Esophagus muscularis mucosa (tissue), 4 donors: ENCODE measurements around the gene SMG6. TPM values are rescaled to one million over a fixed set of nuclear protein-coding genes. Genes with fewer than 3 reads are reported as not detected.
A peak's percentile ranks its signal among the peaks of the same experiment; 100 is the strongest.

Source experiments
- DNase-seq: peaks from one replicate; pipeline ENCODE4 v3.0.0-alpha.2; 2017; ENCODE audit errors: extremely low spot score
- H3K27ac ChIP-seq, 4 donors: fragments of 200-600 bp; sonication (generic); replicated peaks in 1 of 4; 1 replicate in 3 of 4; 2 replicates in 1 of 4; pipeline ENCODE4 v1.5.1; 2016 to 2019; ENCODE audit warnings: mild to moderate bottlenecking in 1 of 4
- H3K27me3 ChIP-seq, 4 donors: fragments of 200-600 bp; sonication (generic); one replicate each; pipeline versions ENCODE4 v1.5.1 to v1.6.0; 2016 to 2019
- H3K36me3 ChIP-seq, 4 donors: fragments of 200-600 bp; sonication (generic); one replicate each; pipeline ENCODE4 v1.5.1; 2016 to 2019
- H3K4me1 ChIP-seq, 4 donors: fragments of 200-600 bp; sonication (generic); one replicate each; pipeline ENCODE4 v1.5.1; 2016 to 2019
- H3K4me3 ChIP-seq, 4 donors: fragments of 200-600 bp; sonication (generic); 1 replicate in 2 of 4; 2 replicates in 2 of 4; pipeline ENCODE4 v1.5.1; 2016 to 2019; ENCODE audit warnings: mild to moderate bottlenecking in 4 of 4, moderate library complexity in 1 of 4
- H3K9me3 ChIP-seq, 4 donors: fragments of 200-600 bp; sonication (generic); 1 replicate in 3 of 4; 2 replicates in 1 of 4; pipeline ENCODE4 v1.5.1; 2016 to 2019
- CTCF ChIP-seq, 3 experiments: fragments of 200-600 bp in 2 of 3; fragments of 450-650 bp in 1 of 3; sonication (generic) in 2 of 3; IDR thresholded peaks; one replicate each; pipeline ENCODE4 v1.5.1; 2017 to 2019; ENCODE audit warnings: antibody characterized with exemption in 3 of 3, mild to moderate bottlenecking in 2 of 3, moderate library complexity in 1 of 3
- EP300 ChIP-seq: sonication (generic); formaldehyde crosslinking; IDR thresholded peaks from one replicate; pipeline ENCODE4 v1.6.1; 2017; ENCODE audit warnings: antibody characterized with exemption
- POLR2A ChIP-seq: fragments of 450-650 bp; IDR thresholded peaks from one replicate; pipeline ENCODE4 v1.6.1; 2017; ENCODE audit warnings: antibody characterized with exemption, moderate library complexity, mild to moderate bottlenecking, low read depth
- POLR2AphosphoS5 ChIP-seq, 2 donors: sonication (generic); formaldehyde crosslinking; IDR thresholded peaks; one replicate each; pipeline ENCODE4 v1.6.1; 2017; ENCODE audit warnings: antibody characterized with exemption in 2 of 2
- WGBS: methylation state at CpG from one replicate; pipeline ENCODE4 v1.1.5; 2018; 5-methylcytosine and 5-hydroxymethylcytosine counted together
- intact Hi-C: fragments of 100-400 bp; cut with DNase I; formaldehyde crosslinking; loops from one replicate; pipeline ENCODE4 v1.15.1; 2023
- total RNA-seq, 4 donors: library from RNA; depleted of rRNA; stranded (reverse); fragments of >200 nt; gene quantifications; one replicate each; pipeline versions ENCODE4 v1.1.0 to v1.2.1, GENCODE V29; 2016

The SMG6 gene
- total RNA-seq, 4 donors from 2014 or later = 38.2 to 67.7 (median 47.7) TPM

- Histone ChIP-seq H3K9me3 (no peaks in the 10 kb centered on the region), H3K36me3 (peaks cover 3 to 23% (median 8%) of the 10 kb centered on the region in 4 donors), H3K4me1 (peaks cover 54 to 86% (median 81%) of the 10 kb centered on the region in 4 donors), H3K4me3 (peak within 1 kb of the TSS; percentile 66 to 84 (median 72)), H3K27me3 (peaks cover 0 to 43% (median 0%) of the 10 kb centered on the region in 4 donors), H3K27ac (peak within 1 kb of the TSS; percentile 90 to 97 (median 92))
- intact Hi-C loops = loop anchor here (5.0 kb wide), 2 partner anchors 123 to 298 kb away; no protein-coding TSS in a partner anchor
- DNase-seq = peak; percentile 94
- peak; percentile 45 for TF ChIP-seq POLR2A
- peak; percentile 85 to 87 for TF ChIP-seq POLR2AphosphoS5 (IDR thresholded peaks at IDR 0.05)
- no peak for TF ChIP-seq EP300
- peak in 2 of 3 experiments; percentile 96 to 98 for TF ChIP-seq CTCF (IDR thresholded peaks at IDR 0.05)
- 8% methylated on average over 7 of the region's 72 CpGs for WGBS
Observed at GRCh38 chr17:2054512-2055291, 248.9 kb downstream of the SMG6 start, which contains the start of gene HIC1. HIC1 (plus strand) TSS chr17:2055103; CDS start chr17:2056691, 1,588 bp downstream.

GRCh38 chr17:2054262-2054511 lies 249.4 kb downstream of the SMG6 start:
- Histone ChIP-seq H3K4me1 (peaks cover 53 to 86% (median 81%) of the 10 kb centered on the region in 4 donors), H3K27ac (peak overlapping the region; percentile 90 to 97 (median 92)), H3K4me3 (peak overlapping the region; percentile 66 to 84 (median 72)), H3K27me3 (peaks cover 0 to 43% (median 0%) of the 10 kb centered on the region in 4 donors), H3K9me3 (no peaks in the 10 kb centered on the region), H3K36me3 (peaks cover 0 to 20% (median 5%) of the 10 kb centered on the region in 4 donors)
- WGBS = 3% methylated on average over 6 of the region's 16 CpGs
- DNase-seq = no peak
- intact Hi-C loops = loop anchor here (5.0 kb wide), 1 partner anchor 298 kb away; no protein-coding TSS in a partner anchor
- TF ChIP-seq POLR2AphosphoS5 (IDR thresholded peaks at IDR 0.05) (no peak), CTCF (IDR thresholded peaks at IDR 0.05) (no peak), POLR2A (no peak), EP300 (no peak)

- H3K27ac ChIP-seq = peak overlapping the region; percentile 90 to 97 (median 92)
- DNase-seq = peak; percentile 95
Observed at GRCh38 chr17:2053380-2054261, 250.0 kb downstream of the SMG6 start.

More at GRCh38 chr17:2053380-2054261, 250.0 kb downstream of the SMG6 start:
- H3K36me3 ChIP-seq = peaks cover 0 to 17% (median 5%) of the 10 kb centered on the region in 4 donors
- 42% methylated on average over 11 of the region's 84 CpGs for WGBS
- peaks cover 53 to 86% (median 81%) of the 10 kb centered on the region in 4 donors for H3K4me1 ChIP-seq
- intact Hi-C loops = loop anchor here (1.0 to 5.0 kb wide), 2 partner anchors 191 to 299 kb away; no protein-coding TSS in a partner anchor
- H3K4me3 ChIP-seq = peak overlapping the region; percentile 66 to 84 (median 72)
- H3K9me3 ChIP-seq = no peaks in the 10 kb centered on the region
- TF ChIP-seq CTCF (IDR thresholded peaks at IDR 0.05) (peak; percentile 65 to 74 (median 72)), POLR2AphosphoS5 (IDR thresholded peaks at IDR 0.05) (peak; percentile 34 to 53), EP300 (no peak)
- peaks cover 0 to 43% (median 0%) of the 10 kb centered on the region in 4 donors for H3K27me3 ChIP-seq
